HepG2 (cell line): ENCODE data around the gene SGO1. TPM values are rescaled to one million over a fixed set of nuclear protein-coding genes. Genes with fewer than 3 reads are reported as not detected.

Experiments
- ATF5 ChIP-seq: sonication (generic); formaldehyde crosslinking; IDR thresholded peaks from 2 replicates; pipeline ENCODE4 v1.4.0; 2020; ENCODE audit warnings: mild to moderate bottlenecking, low read depth, missing genetic modification reagents
- FOXP4 ChIP-seq: sonication (generic); formaldehyde crosslinking; IDR thresholded peaks from 2 replicates; pipeline ENCODE4 v1.4.0; 2020; ENCODE audit warnings: missing genetic modification reagents
- NR1H2 ChIP-seq: sonication (generic); formaldehyde crosslinking; IDR thresholded peaks from 2 replicates; pipeline ENCODE4 v1.8.1; 2022; ENCODE audit warnings: low read depth, missing genetic modification reagents, borderline replicate concordance
- PTBP1 ChIP-seq: fragments of 200-400 bp; formaldehyde crosslinking; IDR thresholded peaks from 2 replicates; pipeline ENCODE4 v1.6.1; 2018; ENCODE audit warnings: low read length, low read depth; ENCODE audit not compliant: poor library complexity, severe bottlenecking
- RAD21 ChIP-seq: fragments of 450-650 bp; formaldehyde crosslinking; IDR thresholded peaks from 2 replicates; pipeline ENCODE4 v1.5.0; 2020; ENCODE audit warnings: mild to moderate bottlenecking
- TRIM22 ChIP-seq: fragments of 450-650 bp; IDR thresholded peaks from 2 replicates; pipeline ENCODE4 v1.6.1; 2017
- ZBTB33 ChIP-seq: sonication (generic); formaldehyde crosslinking; IDR thresholded peaks from 2 replicates; pipeline ENCODE4 v1.4.0; 2020; ENCODE audit warnings: missing genetic modification reagents
- ZBTB39 ChIP-seq: sonication (generic); formaldehyde crosslinking; IDR thresholded peaks from 2 replicates; pipeline ENCODE4 v1.5.0; 2020; ENCODE audit warnings: missing genetic modification reagents
- ZNF317 ChIP-seq: sonication (generic); formaldehyde crosslinking; IDR thresholded peaks from 2 replicates; pipeline ENCODE4 v1.5.0; 2020; ENCODE audit warnings: mild to moderate bottlenecking, missing genetic modification reagents
- ZNF687 ChIP-seq: sonication (generic); formaldehyde crosslinking; IDR thresholded peaks from 2 replicates; pipeline ENCODE4 v1.5.1; 2020; ENCODE audit warnings: mild to moderate bottlenecking, missing genetic modification reagents, moderate library complexity
- ZNF773 ChIP-seq: sonication (generic); formaldehyde crosslinking; IDR thresholded peaks from 2 replicates; pipeline ENCODE4 v1.4.0; 2020; ENCODE audit warnings: missing genetic modification reagents, borderline replicate concordance
- ZUFSP ChIP-seq: sonication (generic); formaldehyde crosslinking; IDR thresholded peaks from 2 replicates; pipeline ENCODE4 v1.9.0; 2021; ENCODE audit warnings: missing genetic modification reagents, mild to moderate bottlenecking, borderline replicate concordance
- polyA plus RNA-seq, 8 experiments: library from polyadenylated mRNA; depleted of rRNA in 3 of 8; stranded (reverse) in 7 of 8; unstranded in 1 of 8; fragments of >200 nt; fragmentation: Illumina TruSeq in 4 of 8; extraction: Trizol in 4 of 8; gene quantifications; 2 replicates each; pipeline versions ENCODE4 v1.2.1 to v1.2.3, GENCODE V29; 2011 to 2016; ENCODE audit warnings: low read depth in 4 of 8, missing spikeins in 1 of 8, mixed read lengths in 1 of 8; ENCODE audit not compliant: insufficient read depth in 1 of 8
- total RNA-seq, 5 experiments: library from RNA; depleted of rRNA; stranded (reverse); fragments of >200 nt; fragmentation: Illumina TruSeq; extraction: Trizol; gene quantifications; 2 replicates each; pipeline ENCODE4 v1.2.3, GENCODE V29; 2016; ENCODE audit warnings: low read depth in 1 of 5

The SGO1 gene
- total and polyA plus RNA-seq, 2 of the 13 experiments (the other 11 are each of a cell fraction or from before 2014, with no cell fraction given) = 2.1 to 16.1 TPM

- TF ChIP-seq ZBTB39 (CRISPR knock-in tag) (no peak), ZNF687 (peak; percentile 86), NR1H2 (no peak), FOXP4 (CRISPR knock-in tag) (no peak), TRIM22 (no peak), RAD21 (no peak), ATF5 (CRISPR knock-in tag) (no peak), ZUFSP (CRISPR knock-in tag) (no peak), ZBTB33 (CRISPR knock-in tag) (no peak), PTBP1 (no peak), ZNF317 (CRISPR knock-in tag) (peak; percentile 44; the same call in 1 of the 2 replicates), ZNF773 (CRISPR knock-in tag) (no peak)
Observed at GRCh38 chr3:20185679-20186599, at the start of gene SGO1 (continued).
